Naive thymus-derived CD4-positive, alpha-beta T cell (primary cell): Measurements from ENCODE around the gene EIF1. TPM values are rescaled to one million over a fixed set of nuclear protein-coding genes. Genes with fewer than 3 reads are reported as not detected.
A peak's percentile ranks its signal among the peaks of the same experiment; 100 is the strongest.

ENCODE experiments used
- ATAC-seq: fragments of 150-1000 bp; cut with Tn5 transposase; 2 replicates; pipeline ENCODE4 v1.10.0; 2021; ENCODE audit warnings: mild to moderate bottlenecking, moderate library complexity
- CTCF ChIA-PET: fragments of 350-600 bp; sonication (Branson Sonifier 250); formaldehyde crosslinking; loops from one replicate; lab custom pipeline; 2021; ENCODE audit warnings: antibody characterized with exemption; lab: Charles Lee
- POLR2A ChIA-PET: fragments of 350-600 bp; sonication (Branson Sonifier 250); formaldehyde crosslinking; loops from one replicate; lab custom pipeline; 2021; ENCODE audit warnings: antibody characterized with exemption, inconsistent platforms; lab: Charles Lee
- DNase-seq, 9 donors: peaks; one replicate each; pipeline versions ENCODE4 v3.0.0 to v3.0.0-alpha.2; 2020 to 2022; ENCODE audit warnings: mixed read lengths in 1 of 9
- H3K27ac ChIP-seq: one replicate; pipeline ENCODE4 v1.7.0; 2013; ENCODE audit warnings: mild to moderate bottlenecking, low read depth, low read length, moderate library complexity
- H3K27me3 ChIP-seq, 2 donors: one replicate each; pipeline ENCODE4 v1.7.0; 2013; ENCODE audit warnings: low read length in 2 of 2, mild to moderate bottlenecking in 2 of 2, moderate library complexity in 2 of 2; ENCODE audit not compliant: control insufficient read depth in 2 of 2, insufficient read depth in 2 of 2
- H3K36me3 ChIP-seq, 3 experiments: 1 replicate in 2 of 3; 2 replicates in 1 of 3; pipeline ENCODE4 v1.7.0; 2013; ENCODE audit warnings: low read length in 3 of 3, mild to moderate bottlenecking in 3 of 3, moderate library complexity in 1 of 3; ENCODE audit not compliant: insufficient read depth in 3 of 3, control insufficient read depth in 2 of 3
- H3K4me1 ChIP-seq, 2 donors: one replicate each; pipeline ENCODE4 v1.7.0; 2013; ENCODE audit warnings: low read length in 2 of 2, mild to moderate bottlenecking in 2 of 2, moderate library complexity in 1 of 2; ENCODE audit not compliant: control insufficient read depth in 2 of 2, insufficient read depth in 2 of 2
- H3K4me3 ChIP-seq: 2 replicates; pipeline ENCODE4 v1.7.0; 2013; ENCODE audit warnings: mild to moderate bottlenecking, low read length
- H3K9me3 ChIP-seq, 3 experiments: 1 replicate in 2 of 3; 2 replicates in 1 of 3; pipeline ENCODE4 v1.7.0; 2013; ENCODE audit warnings: low read length in 3 of 3; ENCODE audit not compliant: control insufficient read depth in 2 of 3
- H3K27ac Mint-ChIP-seq, 9 donors: one replicate each; pipeline ENCODE4 v1.8.0; 2020 to 2022; ENCODE audit warnings: mixed read lengths in 9 of 9, mild to moderate bottlenecking in 8 of 9, moderate library complexity in 5 of 9, inconsistent platforms in 2 of 9
- H3K27me3 Mint-ChIP-seq, 5 donors: one replicate each; pipeline ENCODE4 v1.8.0; 2021 to 2022; ENCODE audit warnings: mixed read lengths in 5 of 5, mild to moderate bottlenecking in 1 of 5
- H3K36me3 Mint-ChIP-seq, 5 donors: one replicate each; pipeline ENCODE4 v1.8.0; 2020 to 2022; ENCODE audit warnings: mixed read lengths in 5 of 5, mild to moderate bottlenecking in 3 of 5, inconsistent platforms in 1 of 5
- H3K4me1 Mint-ChIP-seq, 7 donors: one replicate each; pipeline ENCODE4 v1.8.0; 2020 to 2022; ENCODE audit warnings: mixed read lengths in 7 of 7, mild to moderate bottlenecking in 3 of 7, inconsistent platforms in 1 of 7
- H3K4me3 Mint-ChIP-seq, 10 donors: one replicate each; pipeline ENCODE4 v1.8.0; 2020 to 2022; ENCODE audit warnings: mild to moderate bottlenecking in 10 of 10, mixed read lengths in 10 of 10, moderate library complexity in 6 of 10, inconsistent platforms in 2 of 10
- H3K9me3 Mint-ChIP-seq, 11 donors: one replicate each; pipeline ENCODE4 v1.8.0; 2020 to 2022; ENCODE audit warnings: mixed read lengths in 11 of 11, mild to moderate bottlenecking in 4 of 11, inconsistent platforms in 1 of 11, moderate library complexity in 1 of 11
- intact Hi-C, 2 donors: fragments of 100-400 bp; cut with micrococcal nuclease; formaldehyde crosslinking; loops; one replicate each; pipeline ENCODE4 v1.15.1; 2023
- polyA plus RNA-seq, 2 donors: library from polyadenylated mRNA; unstranded; fragments of 300-500 nt; fragmentation: Illumina TruSeq; gene quantifications; one replicate each; pipeline ENCODE4 v1.2.3, GENCODE V29; 2021
- total RNA-seq, 6 experiments: library from RNA in 5 of 6; stranded (reverse) in 5 of 6; gene quantifications; 1 replicate in 5 of 6; 2 replicates in 1 of 6; pipeline ENCODE4 v1.2.3 and lab custom pipeline; 2021 to 2026

The EIF1 gene
- total and polyA plus RNA-seq, 7 experiments from 2014 or later: 710 to 2,222 (median 934) TPM

DNA sequence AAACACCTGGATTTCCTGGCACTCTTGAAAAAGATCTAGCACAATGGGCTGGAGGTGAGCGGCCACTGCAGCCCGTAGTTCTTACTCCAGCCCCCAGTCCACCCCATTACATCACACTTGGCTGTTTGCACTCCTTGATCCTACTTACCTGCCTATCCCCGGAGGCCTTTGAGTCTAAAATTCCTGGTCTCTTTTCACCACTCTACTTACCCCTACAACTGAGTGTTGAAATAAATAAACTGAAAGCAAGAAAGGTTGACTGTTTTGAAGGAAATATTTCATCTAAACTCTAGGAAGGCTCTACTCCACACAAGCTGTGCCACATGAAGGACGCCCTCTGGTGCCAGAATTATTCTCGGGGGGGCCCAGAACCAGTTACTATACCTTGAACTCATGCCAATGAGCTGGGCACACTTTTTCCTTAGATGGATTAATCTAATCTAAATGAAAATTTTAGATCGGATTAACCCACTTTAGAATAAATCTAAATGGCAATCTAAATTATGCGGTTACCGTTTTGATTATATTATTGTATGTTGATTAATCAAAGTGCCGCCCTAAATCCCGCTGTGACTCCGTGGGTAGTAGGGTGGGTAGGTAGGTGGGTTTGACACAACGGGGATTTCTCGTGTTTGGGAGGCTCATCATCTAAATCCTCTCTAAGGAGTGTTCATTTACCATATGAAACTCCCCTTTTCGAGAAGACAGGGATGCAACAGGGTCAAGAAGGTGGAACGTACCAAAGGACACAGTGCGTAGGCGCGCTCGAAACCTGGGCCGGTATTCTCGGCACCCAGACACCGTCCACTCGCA lies 651 bp upstream of the EIF1 start:
- H3K9me3 ChIP-seq: no peaks in the 10 kb centered on the region
- CTCF ChIA-PET: interaction anchor here (0.9 to 5.9 kb wide), 5 partner anchors 10 to 832 kb away, joined by 3 to 74 read pairs (median 4); no protein-coding TSS in a partner anchor

DNA sequence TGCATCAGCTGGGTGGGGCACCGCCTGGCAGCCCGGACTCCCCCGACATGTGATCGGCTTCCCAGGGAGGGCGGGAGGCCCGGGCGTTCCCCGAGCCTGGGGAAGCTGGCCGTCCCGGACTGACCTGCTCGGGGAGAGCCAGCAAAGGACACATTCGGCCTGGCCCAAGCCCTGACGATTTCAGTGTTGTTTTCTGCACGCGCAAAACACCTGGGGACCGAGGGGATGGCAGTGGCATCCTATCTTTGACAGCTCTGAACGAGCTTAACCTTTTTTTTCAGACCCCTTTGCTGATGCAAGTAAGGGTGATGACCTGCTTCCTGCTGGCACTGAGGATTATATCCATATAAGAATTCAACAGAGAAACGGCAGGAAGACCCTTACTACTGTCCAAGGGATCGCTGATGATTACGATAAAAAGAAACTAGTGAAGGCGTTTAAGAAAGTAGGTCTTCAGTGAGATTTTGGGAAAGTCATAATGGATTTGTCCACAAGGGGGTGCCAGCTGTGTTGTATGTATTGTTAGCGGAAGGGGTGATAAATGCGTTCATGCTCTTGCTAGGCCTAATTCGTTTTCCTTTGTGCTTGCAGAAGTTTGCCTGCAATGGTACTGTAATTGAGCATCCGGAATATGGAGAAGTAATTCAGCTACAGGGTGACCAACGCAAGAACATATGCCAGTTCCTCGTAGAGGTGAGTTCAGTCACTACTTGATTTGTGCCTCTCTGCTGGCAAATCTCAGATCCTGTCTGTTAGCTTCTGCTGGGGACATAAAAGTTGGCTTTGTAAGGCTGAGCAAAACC lies 1.0 kb downstream of the EIF1 start:
- H3K9me3 ChIP-seq: no peaks in the 10 kb centered on the region
- no peak for ATAC-seq
- peaks cover 22 to 25% of the 10 kb centered on the region in 2 donors for H3K4me1 ChIP-seq
- H3K4me3 Mint-ChIP-seq: peak overlapping the region; percentile 90 to 99 (median 96)
- POLR2A ChIA-PET: interaction anchor here (0.5 to 7.3 kb wide), 43 partner anchors 8 to 1583 kb away, joined by 3 to 255 read pairs (median 4); partner anchors contain the start of genes ACLY, DNAJC7, JUP and KLHL11
- peaks cover 34 to 58% (median 37%) of the 10 kb centered on the region in 3 experiments for H3K36me3 ChIP-seq
- H3K27me3 Mint-ChIP-seq: peaks cover 0 to 9% (median 0%) of the 10 kb centered on the region in 5 donors
- H3K4me1 Mint-ChIP-seq: peaks cover 13 to 41% (median 35%) of the 10 kb centered on the region in 7 donors
- CTCF ChIA-PET: interaction anchor here (0.6 to 5.9 kb wide), 5 partner anchors 11 to 1620 kb away, joined by 3 to 74 read pairs (median 4); no protein-coding TSS in a partner anchor
- H3K27ac Mint-ChIP-seq: peak overlapping the region; percentile 98 to 99 (median 99)
- H3K27me3 ChIP-seq: no peaks in the 10 kb centered on the region
- H3K27ac ChIP-seq: peak overlapping the region; percentile 99
- peak in 8 of 9 donors; percentile 43 to 78 (median 68) for DNase-seq
- peaks cover 0 to 36% (median 0%) of the 10 kb centered on the region in 11 donors for H3K9me3 Mint-ChIP-seq
- peak overlapping the region; percentile 86 for H3K4me3 ChIP-seq
- intact Hi-C loops: loop anchor here (1.0 to 5.0 kb wide), 9 partner anchors 121 to 1698 kb away; partner anchors contain the start of genes P3H4 (in 2 of the 2), ACLY (in 1 of the 2), KLHL11 (in 1 of the 2) and NBR1 (in 1 of the 2)
- peaks cover 8 to 40% (median 36%) of the 10 kb centered on the region in 5 donors for H3K36me3 Mint-ChIP-seq

More for the DNA sequence above, 651 bp upstream of the EIF1 start:
- Mint-ChIP-seq H3K27me3 (peaks cover 0 to 9% (median 0%) of the 10 kb centered on the region in 5 donors), H3K36me3 (peaks cover 8 to 34% (median 33%) of the 10 kb centered on the region in 5 donors), H3K4me1 (peaks cover 13 to 47% (median 35%) of the 10 kb centered on the region in 7 donors), H3K9me3 (peaks cover 0 to 23% (median 0%) of the 10 kb centered on the region in 11 donors), H3K4me3 (peak overlapping the region; percentile 90 to 99 (median 96)), H3K27ac (peak overlapping the region; percentile 98 to 99 (median 99))
- ATAC-seq (peak; percentile 1), DNase-seq (peak in 7 of 9 donors; percentile 29 to 76 (median 66))
- POLR2A ChIA-PET: interaction anchor here (0.6 to 7.3 kb wide), 50 partner anchors 10 to 1771 kb away, joined by 3 to 255 read pairs (median 4); partner anchors contain the start of genes BECN1, DNAJC7, FKBP10 and JUP
- Histone ChIP-seq H3K36me3 (peaks cover 30 to 43% (median 37%) of the 10 kb centered on the region in 3 experiments), H3K27me3 (no peaks in the 10 kb centered on the region), H3K27ac (peak overlapping the region; percentile 99), H3K4me3 (peak overlapping the region; percentile 79), H3K4me1 (peaks cover 22 to 25% of the 10 kb centered on the region in 2 donors)
- intact Hi-C loops: loop anchor here (1.0 to 5.0 kb wide), 11 partner anchors 9 to 1699 kb away; partner anchors contain the start of genes ACLY (in 1 of the 2), KLHL11 (in 1 of the 2), NBR1 (in 1 of the 2) and P3H4 (in 1 of the 2)

GRCh38 chr17:41690497-41690896 lies 1.8 kb downstream of the EIF1 start:
- ChIA-PET CTCF (interaction anchor here (0.6 to 5.9 kb wide), 6 partner anchors 12 to 1620 kb away, joined by 3 to 74 read pairs (median 4); no protein-coding TSS in a partner anchor), POLR2A (interaction anchor here (0.6 to 7.3 kb wide), 14 partner anchors 12 to 1584 kb away, joined by 3 to 255 read pairs (median 4); partner anchors contain the start of genes KLHL11 and KRT10)
- peaks cover 13 to 44% (median 35%) of the 10 kb centered on the region in 7 donors for H3K4me1 Mint-ChIP-seq
- no peak for ATAC-seq
- peak overlapping the region; percentile 86 for H3K4me3 ChIP-seq
- peaks cover 0 to 9% (median 0%) of the 10 kb centered on the region in 5 donors for H3K27me3 Mint-ChIP-seq
- H3K36me3 ChIP-seq: peaks cover 34 to 66% (median 37%) of the 10 kb centered on the region in 3 experiments
- peak in 2 of 9 donors; percentile 4 to 25 for DNase-seq
- no peaks in the 10 kb centered on the region for H3K27me3 ChIP-seq
- H3K9me3 Mint-ChIP-seq: peaks cover 0 to 37% (median 0%) of the 10 kb centered on the region in 11 donors
- H3K9me3 ChIP-seq: no peaks in the 10 kb centered on the region
- peaks cover 8 to 40% (median 36%) of the 10 kb centered on the region in 5 donors for H3K36me3 Mint-ChIP-seq
- H3K4me3 Mint-ChIP-seq: peak overlapping the region; percentile 90 to 99 (median 96)
- H3K27ac Mint-ChIP-seq: peak overlapping the region in 7 of 9 donors; percentile 98 to 99 (median 99)
- H3K4me1 ChIP-seq: peaks cover 22 to 25% of the 10 kb centered on the region in 2 donors
- intact Hi-C loops: no loop called here
- peak overlapping the region; percentile 99 for H3K27ac ChIP-seq

DNA sequence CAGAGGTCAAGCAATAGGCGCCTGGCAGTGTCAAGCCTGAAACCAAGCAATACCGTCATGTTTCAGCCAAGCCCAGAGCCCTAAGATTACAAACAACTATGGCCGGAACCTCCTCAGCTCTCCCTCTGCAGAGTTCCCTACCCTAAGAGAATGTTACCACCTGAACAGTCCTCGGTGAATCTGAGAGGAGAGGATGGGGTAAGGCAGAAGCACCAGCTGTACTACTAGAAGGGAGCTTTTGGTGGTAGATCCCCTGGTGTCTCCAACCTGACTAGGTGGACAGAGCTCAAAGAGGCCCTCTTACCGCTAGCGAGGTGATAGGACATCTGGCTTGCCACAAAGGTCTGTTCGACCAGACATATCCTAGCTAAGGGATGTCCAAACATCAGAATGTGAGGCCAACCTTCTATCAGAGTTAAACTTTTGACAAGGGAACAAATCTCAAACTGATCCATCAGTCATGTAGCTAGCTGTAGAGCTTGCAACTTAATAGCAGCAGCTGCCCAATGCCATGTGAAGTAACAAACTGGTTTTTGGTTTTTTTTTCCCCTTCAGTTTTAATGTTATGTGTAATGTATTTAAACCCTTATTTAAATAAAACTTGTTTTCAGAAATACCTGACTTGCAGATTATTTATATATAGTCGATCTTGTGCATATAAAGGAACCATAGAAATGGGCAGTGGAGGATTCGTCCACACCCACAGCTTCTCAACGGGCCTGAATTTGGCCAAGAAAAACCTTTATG lies 2.5 kb downstream of the EIF1 start:
- H3K27ac Mint-ChIP-seq: peak overlapping the region; percentile 39 to 99 (median 99)
- H3K4me1 Mint-ChIP-seq: peaks cover 16 to 50% (median 41%) of the 10 kb centered on the region in 7 donors
- no peak overlapping the region for H3K4me3 ChIP-seq
- H3K27ac ChIP-seq: peak overlapping the region; percentile 99
- intact Hi-C loops: no loop called here
- peaks cover 8 to 40% (median 37%) of the 10 kb centered on the region in 5 donors for H3K36me3 Mint-ChIP-seq
- H3K4me3 Mint-ChIP-seq: peak overlapping the region; percentile 90 to 99 (median 96)
- no peaks in the 10 kb centered on the region for H3K9me3 ChIP-seq
- peaks cover 25 to 27% of the 10 kb centered on the region in 2 donors for H3K4me1 ChIP-seq
- ChIA-PET CTCF (interaction anchor here (0.6 to 5.9 kb wide), 5 partner anchors 13 to 239 kb away, joined by 3 to 74 read pairs (median 4); no protein-coding TSS in a partner anchor), POLR2A (interaction anchor here (0.7 to 7.3 kb wide), 13 partner anchors 8 to 1094 kb away, joined by 3 to 255 read pairs (median 4); partner anchors contain the start of genes KLHL11 and KRT10)
- peaks cover 0 to 44% (median 0%) of the 10 kb centered on the region in 11 donors for H3K9me3 Mint-ChIP-seq
- ATAC-seq: no peak
- H3K27me3 ChIP-seq: no peaks in the 10 kb centered on the region
- DNase-seq: peak in 7 of 9 donors; percentile 21 to 56 (median 49)
- peaks cover 0 to 9% (median 0%) of the 10 kb centered on the region in 5 donors for H3K27me3 Mint-ChIP-seq
- H3K36me3 ChIP-seq: peaks cover 34 to 66% (median 37%) of the 10 kb centered on the region in 3 experiments
